ENCODE measurements around the gene TUBAL3. TPM values are rescaled to one million over a fixed set of nuclear protein-coding genes. Genes with fewer than 3 reads are reported as not detected.
"Not testable (repeated sequence)": the region's sequence is repeated elsewhere in the genome, so short reads cannot be mapped to it uniquely, and the experiment has no call there.

Gene TUBAL3
- total RNA-seq, 8 experiments from 2014 or later = 0.18 to 0.38 TPM; not detected in 6

DNA sequence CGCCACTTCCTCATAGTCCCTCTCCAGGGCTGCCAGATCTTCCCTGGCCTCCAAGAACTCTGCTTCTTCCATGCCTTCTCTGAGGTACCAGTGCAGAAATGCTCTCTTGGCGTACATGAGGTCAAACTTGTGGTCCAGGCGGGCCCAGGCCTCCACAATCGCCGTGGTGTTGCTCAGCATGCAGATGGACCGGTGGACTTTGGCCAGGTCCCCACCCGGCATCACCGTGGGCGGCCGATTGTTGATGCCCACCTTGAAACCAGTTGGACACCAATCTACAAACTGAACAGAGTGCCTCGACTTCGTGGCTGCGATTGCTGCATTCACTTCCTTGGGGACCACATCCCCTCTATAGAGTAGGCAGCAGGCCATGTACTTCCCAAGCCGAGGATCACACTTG, 11.1 kb downstream of the TUBAL3 start:
- no peaks in the 10 kb centered on the region for H3K4me1 ChIP-seq (replicated peaks in 1 of 2)
- no peak for ATAC-seq (replicated peaks in 6 of 8)
- WGBS, 10 experiments = 70 to 100% (median 87%) methylated on average over 1 to 14 of the region's 14 CpGs; no CpG with 5 or more reads in 1 of the 10 experiments
- H3K27ac ChIP-seq = no peak overlapping the region
- H3K4me3 ChIP-seq = no peak overlapping the region
- in situ Hi-C loops (cut with MboI; ENCODE audit: low pct_unique_long_range_greater_than_20kb in 2 of 9, low sequenced_read_pairs in 9 of 9, unreplicated experiment in 9 of 9) = loop anchor here in 3 of 9 experiments (25.0 kb wide), 3 partner anchors 531 to 581 kb away; partner anchors contain the start of gene AKR1E2 (in 1 of the 3)

DNA sequence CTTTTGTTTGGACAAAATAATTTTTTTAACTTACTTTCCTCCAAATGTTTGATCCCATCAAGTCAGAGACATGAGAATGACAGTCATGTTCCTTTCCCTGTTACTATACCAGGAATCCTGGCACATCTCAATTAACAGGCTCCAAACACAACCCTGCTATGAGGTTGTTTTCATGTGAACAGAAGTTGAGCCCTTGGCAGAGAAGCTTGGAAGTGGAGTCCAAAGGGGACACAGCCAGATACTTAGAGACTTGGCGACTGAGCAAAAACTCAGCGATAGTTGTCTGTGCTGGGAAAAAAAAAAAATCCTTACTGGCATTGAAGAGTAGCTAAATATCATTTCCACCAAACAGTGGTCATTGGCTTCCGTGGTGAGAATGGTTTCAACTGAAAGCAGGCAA, 12.8 kb downstream of the TUBAL3 start:
- no peak overlapping the region for H3K4me3 ChIP-seq
- no peaks in the 10 kb centered on the region for H3K4me1 ChIP-seq (replicated peaks in 1 of 2)
- in situ Hi-C loops (cut with MboI; ENCODE audit: low pct_unique_long_range_greater_than_20kb in 2 of 9, low sequenced_read_pairs in 9 of 9, unreplicated experiment in 9 of 9) = loop anchor here in 3 of 9 experiments (25.0 kb wide), 3 partner anchors 529 to 579 kb away; partner anchors contain the start of gene AKR1E2 (in 1 of the 3)
- 0 to 94% (median 53%) methylated on average over 1 to 3 of the region's 3 CpGs; no CpG with 5 or more reads in 2 of the 10 experiments for WGBS, 10 experiments
- H3K27ac ChIP-seq = no peak overlapping the region
- ATAC-seq (replicated peaks in 6 of 8) = no peak

DNA sequence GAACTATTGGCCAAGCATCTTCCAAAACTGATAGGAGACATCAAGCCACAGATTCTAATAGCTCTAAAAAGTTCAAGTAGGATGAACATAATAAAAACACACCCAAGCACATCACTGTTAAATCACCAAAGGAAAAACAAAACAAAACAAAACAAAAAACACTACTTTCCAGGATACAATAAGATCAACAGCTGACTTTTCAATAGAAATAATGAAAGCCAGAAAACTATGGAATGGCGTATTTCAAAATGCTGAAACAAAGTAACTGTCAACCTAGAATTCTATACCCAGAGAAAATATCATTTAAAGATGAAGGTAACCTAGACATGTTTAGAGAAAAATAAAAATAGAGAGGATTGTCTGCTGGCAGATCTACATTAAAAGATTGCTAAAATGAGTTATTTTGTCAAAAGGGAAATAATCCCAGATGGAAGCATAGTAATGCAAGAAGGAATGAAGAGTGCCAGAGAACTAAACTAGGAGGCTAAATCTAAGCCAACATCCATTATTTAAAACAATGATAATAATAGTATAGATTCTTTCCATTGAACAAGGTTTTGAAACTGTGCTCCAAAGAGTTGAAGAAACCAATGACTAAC, 13.9 kb downstream of the TUBAL3 start:
- ATAC-seq (replicated peaks in 6 of 8) = no peak
- Histone ChIP-seq H3K4me3 (no peak overlapping the region), H3K27ac (no peak overlapping the region), H3K4me1 (replicated peaks in 1 of 2) (no peaks in the 10 kb centered on the region)
- 25 to 100% (median 84%) methylated on average over 1 of the region's 1 CpG for WGBS, 10 experiments
- in situ Hi-C loops (cut with MboI; ENCODE audit: low pct_unique_long_range_greater_than_20kb in 2 of 9, low sequenced_read_pairs in 9 of 9, unreplicated experiment in 9 of 9) = loop anchor here in 3 of 9 experiments (25.0 kb wide), 3 partner anchors 528 to 578 kb away; partner anchors contain the start of gene AKR1E2 (in 1 of the 3)

GRCh38 chr10:5387169-5387568, 17.5 kb downstream of the TUBAL3 start:
- Histone ChIP-seq H3K4me1 (replicated peaks in 1 of 2) (no peaks in the 10 kb centered on the region), H3K27ac (no peak overlapping the region), H3K4me3 (no peak overlapping the region)
- ATAC-seq (replicated peaks in 6 of 8) = no peak
- in situ Hi-C loops (cut with MboI; ENCODE audit: low pct_unique_long_range_greater_than_20kb in 2 of 9, low sequenced_read_pairs in 9 of 9, unreplicated experiment in 9 of 9) = loop anchor here in 4 of 9 experiments (10.0 to 25.0 kb wide), 4 partner anchors 525 to 575 kb away; partner anchors contain the start of gene AKR1E2 (in 1 of the 4)
- 17 to 88% (median 78%) methylated on average over 1 to 5 of the region's 5 CpGs; no CpG with 5 or more reads in 4 of the 10 experiments for WGBS, 10 experiments

GRCh38 chr10:5385224-5385623, 19.4 kb downstream of the TUBAL3 start:
- in situ Hi-C loops (cut with MboI; ENCODE audit: low pct_unique_long_range_greater_than_20kb in 2 of 9, low sequenced_read_pairs in 9 of 9, unreplicated experiment in 9 of 9) = loop anchor here in 4 of 9 experiments (10.0 to 25.0 kb wide), 4 partner anchors 523 to 573 kb away; partner anchors contain the start of gene AKR1E2 (in 1 of the 4)
- H3K27ac ChIP-seq = no peak overlapping the region
- WGBS, 10 experiments = 57 to 100% (median 80%) methylated on average over 1 to 2 of the region's 2 CpGs; no CpG with 5 or more reads in 1 of the 10 experiments
- no peak for ATAC-seq (replicated peaks in 6 of 8)
- no peaks in the 10 kb centered on the region for H3K4me1 ChIP-seq (replicated peaks in 1 of 2)
- no peak overlapping the region for H3K4me3 ChIP-seq

GRCh38 chr10:5381187-5381586, 23.4 kb downstream of the TUBAL3 start:
- in situ Hi-C loops (cut with MboI; ENCODE audit: low pct_unique_long_range_greater_than_20kb in 2 of 9, low sequenced_read_pairs in 9 of 9, unreplicated experiment in 9 of 9) = loop anchor here in 4 of 9 experiments (10.0 to 25.0 kb wide), 4 partner anchors 519 to 569 kb away; partner anchors contain the start of gene AKR1E2 (in 1 of the 4)
- no peak overlapping the region for H3K27ac ChIP-seq
- no peak overlapping the region for H3K4me3 ChIP-seq
- no peak for ATAC-seq (replicated peaks in 6 of 8)
- H3K4me1 ChIP-seq (replicated peaks in 1 of 2) = no peaks in the 10 kb centered on the region
- WGBS, 10 experiments = no CpG with 5 or more reads among the region's 2 CpGs

GRCh38 chr10:5380395-5380794, 24.2 kb downstream of the TUBAL3 start:
- 60 to 100% (median 82%) methylated on average over 1 to 10 of the region's 12 CpGs; no CpG with 5 or more reads in 4 of the 10 experiments for WGBS, 10 experiments
- not testable (repeated sequence) for H3K27ac ChIP-seq; ATAC-seq (replicated peaks in 6 of 8); H3K4me1 ChIP-seq (replicated peaks in 1 of 2); H3K4me3 ChIP-seq
- in situ Hi-C loops (cut with MboI; ENCODE audit: low pct_unique_long_range_greater_than_20kb in 2 of 9, low sequenced_read_pairs in 9 of 9, unreplicated experiment in 9 of 9) = loop anchor here in 4 of 9 experiments (10.0 to 25.0 kb wide), 4 partner anchors 518 to 568 kb away; partner anchors contain the start of gene AKR1E2 (in 1 of the 4)

GRCh38 chr10:5379202-5379601, 25.4 kb downstream of the TUBAL3 start:
- not testable (repeated sequence) for ATAC-seq (replicated peaks in 6 of 8); H3K4me3 ChIP-seq; H3K27ac ChIP-seq; H3K4me1 ChIP-seq (replicated peaks in 1 of 2)
- in situ Hi-C loops (cut with MboI; ENCODE audit: low pct_unique_long_range_greater_than_20kb in 2 of 9, low sequenced_read_pairs in 9 of 9, unreplicated experiment in 9 of 9) = loop anchor here in 3 of 9 experiments (25.0 kb wide), 3 partner anchors 517 to 567 kb away; partner anchors contain the start of gene AKR1E2 (in 1 of the 3)
- 22 to 100% (median 79%) methylated on average over 1 to 5 of the region's 5 CpGs; no CpG with 5 or more reads in 1 of the 10 experiments for WGBS, 10 experiments

DNA sequence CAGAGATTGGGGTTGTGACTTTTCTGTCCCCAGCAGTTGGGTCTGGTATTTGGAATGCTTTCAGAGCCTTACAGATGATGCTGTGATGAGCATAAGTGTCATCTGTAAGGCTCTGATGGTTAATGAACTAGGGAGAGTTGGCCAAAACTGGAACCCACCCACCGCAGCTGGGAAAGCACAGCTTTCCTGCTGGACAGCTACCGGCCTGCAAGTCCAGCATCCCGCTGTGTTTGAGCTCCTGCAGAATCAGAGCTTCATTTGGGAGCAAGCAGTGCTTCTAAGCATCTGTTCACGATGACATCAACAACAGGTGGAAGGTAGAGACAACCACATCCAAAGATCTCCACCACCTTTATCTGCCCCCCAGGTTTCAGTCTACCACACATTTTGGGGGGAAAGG, 28.2 kb downstream of the TUBAL3 start:
- H3K4me1 ChIP-seq (replicated peaks in 1 of 2) = peaks cover 0 to 8% of the 10 kb centered on the region in 2 donors
- no peak overlapping the region for H3K27ac ChIP-seq
- in situ Hi-C loops (cut with MboI; ENCODE audit: low pct_unique_long_range_greater_than_20kb in 2 of 9, low sequenced_read_pairs in 9 of 9, unreplicated experiment in 9 of 9) = loop anchor here in 3 of 9 experiments (25.0 kb wide), 3 partner anchors 514 to 564 kb away; partner anchors contain the start of gene AKR1E2 (in 1 of the 3)
- H3K4me3 ChIP-seq = no peak overlapping the region
- 24 to 100% (median 57%) methylated on average over 1 to 4 of the region's 4 CpGs; no CpG with 5 or more reads in 3 of the 10 experiments for WGBS, 10 experiments
- ATAC-seq (replicated peaks in 6 of 8) = no peak

- 44 to 83% (median 68%) methylated on average over 1 to 4 of the region's 22 CpGs; no CpG with 5 or more reads in 6 of the 10 experiments for WGBS, 10 experiments
- no peak overlapping the region for H3K4me3 ChIP-seq
- H3K4me1 ChIP-seq (replicated peaks in 1 of 2) = peaks cover 0 to 8% of the 10 kb centered on the region in 2 donors
- in situ Hi-C loops (cut with MboI; ENCODE audit: low pct_unique_long_range_greater_than_20kb in 2 of 9, low sequenced_read_pairs in 9 of 9, unreplicated experiment in 9 of 9) = no loop called here
- ATAC-seq (replicated peaks in 6 of 8) = no peak
- H3K27ac ChIP-seq = no peak overlapping the region
Observed at GRCh38 chr10:5373891-5374611, 30.6 kb downstream of the TUBAL3 start.

DNA sequence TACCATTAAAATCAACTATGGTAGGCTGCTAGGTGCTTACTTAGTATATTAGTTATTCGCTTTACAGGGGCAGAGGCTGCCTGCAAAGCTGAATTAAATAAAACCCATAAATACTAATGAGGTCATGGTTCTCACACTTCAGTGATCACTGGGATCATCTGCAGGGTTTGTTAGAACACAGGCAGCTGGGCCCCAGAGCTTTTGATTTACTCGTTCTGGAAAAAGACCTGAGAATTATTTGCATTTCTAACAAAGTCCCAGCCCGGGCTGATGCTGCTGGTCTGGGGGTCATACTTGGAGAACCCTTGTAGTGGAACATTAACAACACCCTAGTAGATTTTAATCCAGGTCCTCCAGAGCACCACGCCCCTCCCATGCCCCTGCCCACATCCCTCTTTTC, 31.3 kb downstream of the TUBAL3 start:
- Histone ChIP-seq H3K4me3 (no peak overlapping the region), H3K4me1 (replicated peaks in 1 of 2) (peaks cover 0 to 8% of the 10 kb centered on the region in 2 donors), H3K27ac (no peak overlapping the region)
- in situ Hi-C loops (cut with MboI; ENCODE audit: low pct_unique_long_range_greater_than_20kb in 2 of 9, low sequenced_read_pairs in 9 of 9, unreplicated experiment in 9 of 9) = no loop called here
- peak in 5 of 8 experiments; percentile 21 to 90 (median 82) for ATAC-seq (replicated peaks in 6 of 8)
- WGBS, 10 experiments = 17 to 83% (median 52%) methylated on average over 1 to 4 of the region's 4 CpGs; no CpG with 5 or more reads in 2 of the 10 experiments

DNA sequence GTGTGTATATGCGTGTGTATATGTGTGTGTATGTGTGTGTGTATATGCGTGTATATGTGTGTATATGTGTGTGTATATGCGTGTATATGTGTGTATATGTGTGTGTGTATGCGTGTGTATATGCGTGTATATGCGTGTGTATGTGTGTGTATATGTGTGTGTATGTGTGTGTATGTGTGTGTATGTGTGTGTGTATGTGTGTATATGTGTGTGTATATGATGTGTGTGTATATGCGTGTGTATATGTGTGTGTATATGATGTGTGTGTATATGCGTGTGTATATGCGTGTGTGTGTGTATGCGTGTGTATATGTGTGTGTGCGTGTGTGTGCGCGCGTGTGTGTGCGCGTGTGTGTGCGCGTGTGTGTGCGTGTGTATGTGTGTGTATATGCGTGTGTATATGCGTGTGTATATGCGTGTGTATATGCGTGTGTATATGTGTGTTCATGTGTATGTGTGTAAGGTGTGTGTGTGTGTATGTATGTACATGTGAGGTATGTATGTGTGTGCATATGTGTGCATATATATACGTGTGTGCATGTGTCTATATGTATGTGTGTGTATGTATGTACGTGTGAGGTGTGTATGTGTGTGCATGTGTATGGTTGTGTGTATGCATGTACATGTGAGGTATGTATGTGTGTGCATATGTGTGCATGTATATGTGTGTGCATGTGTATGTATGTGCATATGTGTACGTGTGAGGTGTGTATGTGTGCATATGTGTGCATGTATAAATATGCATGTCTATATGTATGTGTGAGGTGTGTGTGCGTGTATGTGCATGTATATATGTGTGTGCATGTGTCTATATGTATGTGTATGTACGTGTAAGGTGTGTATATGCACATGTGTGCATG, 33.9 kb downstream of the TUBAL3 start:
- no peak overlapping the region for H3K4me3 ChIP-seq
- ATAC-seq (replicated peaks in 6 of 8) = no peak
- H3K27ac ChIP-seq = no peak overlapping the region
- H3K4me1 ChIP-seq (replicated peaks in 1 of 2) = peaks cover 0 to 8% of the 10 kb centered on the region in 2 donors
- WGBS, 10 experiments = 44 to 93% (median 83%) methylated on average over 2 to 11 of the region's 28 CpGs; no CpG with 5 or more reads in 2 of the 10 experiments
- in situ Hi-C loops (cut with MboI; ENCODE audit: low pct_unique_long_range_greater_than_20kb in 2 of 9, low sequenced_read_pairs in 9 of 9, unreplicated experiment in 9 of 9) = no loop called here

Measured in motor neuron (in vitro differentiated cells).